Liver (tissue), 9 donors: ENCODE data around the gene KCNJ10. TPM values are rescaled to one million over a fixed set of nuclear protein-coding genes. Genes with fewer than 3 reads are reported as not detected.

Source experiments
- DNase-seq: peaks from one replicate; pipeline ENCODE4 v3.0.0-alpha.2; 2017; ENCODE audit warnings: low spot score
- H3K27ac ChIP-seq, 2 donors: one replicate each; pipeline ENCODE4 v1.7.0; 2013; ENCODE audit warnings: inconsistent platforms in 2 of 2, low read length in 2 of 2, control low read depth in 1 of 2, low read depth in 1 of 2, mild to moderate bottlenecking in 1 of 2
- H3K27me3 ChIP-seq, 4 donors: one replicate each; pipeline versions ENCODE4 v1.6.1 to v1.7.0; 2013; ENCODE audit warnings: low read length in 3 of 4, inconsistent platforms in 1 of 4, mild to moderate bottlenecking in 1 of 4, moderate library complexity in 1 of 4; ENCODE audit not compliant: control insufficient read depth in 4 of 4, insufficient read depth in 4 of 4
- H3K36me3 ChIP-seq, 4 donors: one replicate each; pipeline versions ENCODE4 v1.6.1 to v1.7.0; 2013; ENCODE audit warnings: low read length in 3 of 4, mild to moderate bottlenecking in 3 of 4, low read depth in 1 of 4, moderate library complexity in 1 of 4; ENCODE audit not compliant: control insufficient read depth in 4 of 4, insufficient read depth in 3 of 4
- H3K4me1 ChIP-seq, 4 donors: one replicate each; pipeline versions ENCODE4 v1.6.1 to v1.7.0; 2013; ENCODE audit warnings: low read length in 3 of 4, mild to moderate bottlenecking in 3 of 4, moderate library complexity in 1 of 4; ENCODE audit not compliant: control insufficient read depth in 4 of 4, insufficient read depth in 4 of 4
- H3K4me3 ChIP-seq, 3 donors: one replicate each; pipeline versions ENCODE4 v1.6.1 to v1.7.0; 2013; ENCODE audit warnings: low read length in 3 of 3, control low read depth in 1 of 3, low read depth in 1 of 3, mild to moderate bottlenecking in 1 of 3
- H3K9ac ChIP-seq, 2 donors: one replicate each; pipeline ENCODE4 v1.7.0; 2013; ENCODE audit warnings: low read length in 2 of 2, mild to moderate bottlenecking in 2 of 2, moderate library complexity in 2 of 2, control low read depth in 1 of 2, low read depth in 1 of 2
- H3K9me3 ChIP-seq, 4 donors: one replicate each; pipeline versions ENCODE4 v1.6.1 to v1.7.0; 2013; ENCODE audit warnings: low read length in 3 of 4; ENCODE audit not compliant: control insufficient read depth in 4 of 4
- CTCF ChIP-seq: fragments of 150-350 bp; IDR thresholded peaks from 2 replicates; pipeline ENCODE4 v1.5.1; 2017; ENCODE audit warnings: improper control_type of control experiment, low read depth, low read length; ENCODE audit not compliant: missing input control
- GABPA ChIP-seq, 2 donors: IDR thresholded peaks in 1 of 2; conservative IDR thresholded peaks in 1 of 2; 2 replicates each; pipeline ENCODE4 v1.6.1; 2016; ENCODE audit warnings: antibody characterized with exemption in 2 of 2, mild to moderate bottlenecking in 1 of 2, moderate library complexity in 1 of 2
- HNF4A ChIP-seq, 2 donors: conservative IDR thresholded peaks; 2 replicates each; pipeline ENCODE4 v1.6.1; 2016; ENCODE audit warnings: antibody characterized with exemption in 2 of 2, mild to moderate bottlenecking in 2 of 2
- HNF4G ChIP-seq: IDR thresholded peaks from 2 replicates; pipeline ENCODE4 v1.6.1; 2016; ENCODE audit warnings: antibody characterized with exemption
- JUND ChIP-seq, 2 donors: IDR thresholded peaks; 2 replicates each; pipeline ENCODE4 v1.6.1; 2016; ENCODE audit warnings: antibody characterized with exemption in 2 of 2
- MAX ChIP-seq: IDR thresholded peaks from 2 replicates; pipeline ENCODE4 v1.6.1; 2016; ENCODE audit warnings: antibody characterized with exemption
- NR2F2 ChIP-seq: IDR thresholded peaks from 2 replicates; pipeline ENCODE4 v1.6.1; 2016; ENCODE audit warnings: antibody characterized with exemption
- RAD21 ChIP-seq, 2 donors: IDR thresholded peaks; 2 replicates each; pipeline ENCODE4 v1.6.1; 2016; ENCODE audit warnings: antibody characterized with exemption in 2 of 2, mild to moderate bottlenecking in 2 of 2
- REST ChIP-seq: IDR thresholded peaks from 2 replicates; pipeline ENCODE4 v1.6.1; 2016; ENCODE audit warnings: antibody characterized with exemption, mild to moderate bottlenecking
- RXRA ChIP-seq, 2 donors: IDR thresholded peaks; 2 replicates each; pipeline ENCODE4 v1.6.1; 2017 to 2018; ENCODE audit warnings: antibody characterized with exemption in 2 of 2, mild to moderate bottlenecking in 1 of 2
- SP1 ChIP-seq: IDR thresholded peaks from 2 replicates; pipeline ENCODE4 v1.6.1; 2018; ENCODE audit warnings: antibody characterized with exemption, mild to moderate bottlenecking
- TAF1 ChIP-seq: conservative IDR thresholded peaks from 2 replicates; pipeline ENCODE4 v1.6.1; 2016; ENCODE audit warnings: antibody characterized with exemption, mild to moderate bottlenecking
- YY1 ChIP-seq: IDR thresholded peaks from 2 replicates; pipeline ENCODE4 v1.6.1; 2016; ENCODE audit warnings: antibody characterized with exemption, mild to moderate bottlenecking
- ZBTB33 ChIP-seq: IDR thresholded peaks from 2 replicates; pipeline ENCODE4 v1.6.1; 2016; ENCODE audit warnings: antibody characterized with exemption
- WGBS: extraction: QIAGEN DNeasy Blood & Tissue Kit; methylation state at CpG from one replicate; pipeline ENCODE4 v1.1.7; 2013; 5-methylcytosine and 5-hydroxymethylcytosine counted together
- polyA plus RNA-seq, 2 donors: library from polyadenylated mRNA; stranded (reverse) in 1 of 2; unstranded in 1 of 2; fragments of 200-250 nt in 1 of 2; fragments of >200 nt in 1 of 2; fragmentation: Nextera tagmentation in 1 of 2; extraction: Ambion mirVana in 1 of 2; gene quantifications; one replicate each; pipeline versions ENCODE4 v1.2.1 to v1.2.3, GENCODE V29; 2013 to 2015
- total RNA-seq, 2 donors: library from RNA; depleted of rRNA; stranded (reverse); fragments of >200 nt; gene quantifications; one replicate each; pipeline ENCODE4 v1.2.3, GENCODE V29; 2014
- donor health status: healthy.
- donor health status: healthy.
- donor health status: healthy.
- donor health status: healthy.
- donor health status: healthy.

The KCNJ10 gene
- total and polyA plus RNA-seq, 4 donors, result 0.48 to 1.6 (median 0.52) TPM

GRCh38 chr1:160086456-160086892, 16.5 kb upstream of the KCNJ10 start:
- H3K9ac ChIP-seq, result no peak overlapping the region
- H3K4me1 ChIP-seq, result peaks cover 0 to 9% (median 5%) of the 10 kb centered on the region in 4 donors
- peaks cover 0 to 5% (median 2%) of the 10 kb centered on the region in 4 donors for H3K27me3 ChIP-seq
- no peaks in the 10 kb centered on the region for H3K9me3 ChIP-seq
- no peak for DNase-seq
- H3K36me3 ChIP-seq, result peaks cover 0 to 17% (median 8%) of the 10 kb centered on the region in 4 donors
- TF ChIP-seq HNF4A (conservative IDR thresholded peaks at IDR 0.05) (no peak), NR2F2 (no peak), TAF1 (no peak), SP1 (no peak), GABPA (IDR thresholded peaks at IDR 0.05 in 1 of 2, conservative IDR thresholded peaks at IDR 0.05 in 1 of 2) (no peak), JUND (IDR thresholded peaks at IDR 0.05) (no peak), ZBTB33 (no peak), YY1 (no peak), RXRA (IDR thresholded peaks at IDR 0.05) (no peak), HNF4G (no peak), REST (no peak), RAD21 (IDR thresholded peaks at IDR 0.05) (no peak)
- H3K4me3 ChIP-seq, result no peak overlapping the region
- H3K27ac ChIP-seq, result no peak overlapping the region
- 83% methylated on average over 5 of the region's 5 CpGs for WGBS

- H3K27ac ChIP-seq, result no peak overlapping the region
- H3K36me3 ChIP-seq, result peaks cover 0 to 12% (median 5%) of the 10 kb centered on the region in 4 donors
- peaks cover 0 to 9% (median 5%) of the 10 kb centered on the region in 4 donors for H3K4me1 ChIP-seq
- no peak overlapping the region for H3K4me3 ChIP-seq
- no peak overlapping the region for H3K9ac ChIP-seq
- H3K9me3 ChIP-seq, result no peaks in the 10 kb centered on the region
- 53% methylated on average over 19 of the region's 19 CpGs for WGBS
- TF ChIP-seq CTCF (peak; percentile 82), ZBTB33 (no peak), RAD21 (IDR thresholded peaks at IDR 0.05) (peak; percentile 79 to 82), MAX (no peak), GABPA (IDR thresholded peaks at IDR 0.05 in 1 of 2, conservative IDR thresholded peaks at IDR 0.05 in 1 of 2) (no peak), NR2F2 (no peak)
- DNase-seq, result peak; percentile 80
- H3K27me3 ChIP-seq, result peaks cover 0 to 5% (median 2%) of the 10 kb centered on the region in 4 donors
Measured at GRCh38 chr1:160085686-160086455, 15.9 kb upstream of the KCNJ10 start.
